NCI-H2029 treated with DMSO at 0.1 percent for 48 hours (cell line): Measurements from ENCODE around the gene RANBP3L.
"Not testable (repeated sequence)": the region's sequence is repeated elsewhere in the genome, so short reads cannot be mapped to it uniquely, and the experiment has no call there.

Source experiments
- DNase-seq: peaks from one replicate; lab custom pipeline; 2025; lab: John Stamatoyannopoulos, UW

The RANBP3L gene

GRCh38 chr5:36206913-36207312, 94.8 kb downstream of the RANBP3L start:
- no peak for DNase-seq

- DNase-seq, result no peak
These were observed 96.4 kb downstream of the RANBP3L start for GRCh38 chr5:36205329-36205728.

GRCh38 chr5:36202521-36202961, 99.2 kb downstream of the RANBP3L start:
- no peak for DNase-seq

- DNase-seq, result no peak
These were observed 101.2 kb downstream of the RANBP3L start for GRCh38 chr5:36200513-36200912.

GRCh38 chr5:36199620-36200019, 102.1 kb downstream of the RANBP3L start:
- DNase-seq, result no peak

- not testable (repeated sequence) for DNase-seq
These were observed 102.9 kb downstream of the RANBP3L start for GRCh38 chr5:36198783-36199182.
